Liver (tissue), 9 donors: ENCODE measurements around the gene PNKP. TPM values are rescaled to one million over a fixed set of nuclear protein-coding genes. Genes with fewer than 3 reads are reported as not detected.

ENCODE experiments used
- DNase-seq: peaks from one replicate; pipeline ENCODE4 v3.0.0-alpha.2; 2017; ENCODE audit warnings: low spot score
- H3K27ac ChIP-seq, 2 donors: one replicate each; pipeline ENCODE4 v1.7.0; 2013; ENCODE audit warnings: inconsistent platforms in 2 of 2, low read length in 2 of 2, control low read depth in 1 of 2, low read depth in 1 of 2, mild to moderate bottlenecking in 1 of 2
- H3K27me3 ChIP-seq, 4 donors: one replicate each; pipeline versions ENCODE4 v1.6.1 to v1.7.0; 2013; ENCODE audit warnings: low read length in 3 of 4, inconsistent platforms in 1 of 4, mild to moderate bottlenecking in 1 of 4, moderate library complexity in 1 of 4; ENCODE audit not compliant: control insufficient read depth in 4 of 4, insufficient read depth in 4 of 4
- H3K36me3 ChIP-seq, 4 donors: one replicate each; pipeline versions ENCODE4 v1.6.1 to v1.7.0; 2013; ENCODE audit warnings: low read length in 3 of 4, mild to moderate bottlenecking in 3 of 4, low read depth in 1 of 4, moderate library complexity in 1 of 4; ENCODE audit not compliant: control insufficient read depth in 4 of 4, insufficient read depth in 3 of 4
- H3K4me1 ChIP-seq, 4 donors: one replicate each; pipeline versions ENCODE4 v1.6.1 to v1.7.0; 2013; ENCODE audit warnings: low read length in 3 of 4, mild to moderate bottlenecking in 3 of 4, moderate library complexity in 1 of 4; ENCODE audit not compliant: control insufficient read depth in 4 of 4, insufficient read depth in 4 of 4
- H3K4me3 ChIP-seq, 3 donors: one replicate each; pipeline versions ENCODE4 v1.6.1 to v1.7.0; 2013; ENCODE audit warnings: low read length in 3 of 3, control low read depth in 1 of 3, low read depth in 1 of 3, mild to moderate bottlenecking in 1 of 3
- H3K9ac ChIP-seq, 2 donors: one replicate each; pipeline ENCODE4 v1.7.0; 2013; ENCODE audit warnings: low read length in 2 of 2, mild to moderate bottlenecking in 2 of 2, moderate library complexity in 2 of 2, control low read depth in 1 of 2, low read depth in 1 of 2
- H3K9me3 ChIP-seq, 4 donors: one replicate each; pipeline versions ENCODE4 v1.6.1 to v1.7.0; 2013; ENCODE audit warnings: low read length in 3 of 4; ENCODE audit not compliant: control insufficient read depth in 4 of 4
- ATF3 ChIP-seq: IDR thresholded peaks from 2 replicates; pipeline ENCODE4 v1.6.1; 2016; ENCODE audit warnings: antibody characterized with exemption
- EGR1 ChIP-seq, 2 donors: IDR thresholded peaks; 2 replicates each; pipeline ENCODE4 v1.6.1; 2016 to 2018; ENCODE audit warnings: antibody characterized with exemption in 2 of 2, low read depth in 2 of 2
- FOXA1 ChIP-seq: IDR thresholded peaks from 2 replicates; pipeline ENCODE4 v1.6.1; 2016; ENCODE audit warnings: antibody characterized with exemption
- FOXA2 ChIP-seq: IDR thresholded peaks from 2 replicates; pipeline ENCODE4 v1.6.1; 2016; ENCODE audit warnings: antibody characterized with exemption
- HNF4A ChIP-seq, 2 donors: conservative IDR thresholded peaks; 2 replicates each; pipeline ENCODE4 v1.6.1; 2016; ENCODE audit warnings: antibody characterized with exemption in 2 of 2, mild to moderate bottlenecking in 2 of 2
- HNF4G ChIP-seq: IDR thresholded peaks from 2 replicates; pipeline ENCODE4 v1.6.1; 2016; ENCODE audit warnings: antibody characterized with exemption
- RAD21 ChIP-seq, 2 donors: IDR thresholded peaks; 2 replicates each; pipeline ENCODE4 v1.6.1; 2016; ENCODE audit warnings: antibody characterized with exemption in 2 of 2, mild to moderate bottlenecking in 2 of 2
- REST ChIP-seq: IDR thresholded peaks from 2 replicates; pipeline ENCODE4 v1.6.1; 2016; ENCODE audit warnings: antibody characterized with exemption, mild to moderate bottlenecking
- RXRA ChIP-seq, 2 donors: IDR thresholded peaks; 2 replicates each; pipeline ENCODE4 v1.6.1; 2017 to 2018; ENCODE audit warnings: antibody characterized with exemption in 2 of 2, mild to moderate bottlenecking in 1 of 2
- TAF1 ChIP-seq: conservative IDR thresholded peaks from 2 replicates; pipeline ENCODE4 v1.6.1; 2016; ENCODE audit warnings: antibody characterized with exemption, mild to moderate bottlenecking
- YY1 ChIP-seq: IDR thresholded peaks from 2 replicates; pipeline ENCODE4 v1.6.1; 2016; ENCODE audit warnings: antibody characterized with exemption, mild to moderate bottlenecking
- WGBS: extraction: QIAGEN DNeasy Blood & Tissue Kit; methylation state at CpG from one replicate; pipeline ENCODE4 v1.1.7; 2013; 5-methylcytosine and 5-hydroxymethylcytosine counted together
- polyA plus RNA-seq, 2 donors: library from polyadenylated mRNA; stranded (reverse) in 1 of 2; unstranded in 1 of 2; fragments of 200-250 nt in 1 of 2; fragments of >200 nt in 1 of 2; fragmentation: Nextera tagmentation in 1 of 2; extraction: Ambion mirVana in 1 of 2; gene quantifications; one replicate each; pipeline versions ENCODE4 v1.2.1 to v1.2.3, GENCODE V29; 2013 to 2015
- total RNA-seq, 2 donors: library from RNA; depleted of rRNA; stranded (reverse); fragments of >200 nt; gene quantifications; one replicate each; pipeline ENCODE4 v1.2.3, GENCODE V29; 2014
- donor health status: healthy.
- donor health status: healthy.
- donor health status: healthy.
- donor health status: healthy.
- donor health status: healthy.

PNKP gene
- total and polyA plus RNA-seq, 4 donors = 17.3 to 30.9 (median 19.8) TPM

- 96% methylated on average over 10 of the region's 10 CpGs for WGBS
- TF ChIP-seq FOXA1 = no peak
- peaks cover 0 to 29% (median 13%) of the 10 kb centered on the region in 4 donors for H3K4me1 ChIP-seq
- H3K27ac ChIP-seq = no peak overlapping the region
- DNase-seq = no peak
- no peaks in the 10 kb centered on the region for H3K9me3 ChIP-seq
- H3K9ac ChIP-seq = no peak overlapping the region
- H3K36me3 ChIP-seq = peaks cover 2 to 18% (median 9%) of the 10 kb centered on the region in 4 donors
- H3K27me3 ChIP-seq = no peaks in the 10 kb centered on the region
- H3K4me3 ChIP-seq = no peak overlapping the region
Measured at GRCh38 chr19:49913720-49914119, 46.3 kb upstream of the PNKP start.

GRCh38 chr19:49912965-49913685 lies 45.7 kb upstream of the PNKP start:
- peak; percentile 52 for DNase-seq
- 84% methylated on average over 21 of the region's 21 CpGs for WGBS
- Histone ChIP-seq H3K36me3 (peaks cover 2 to 24% (median 14%) of the 10 kb centered on the region in 4 donors), H3K4me3 (no peak overlapping the region), H3K27ac (no peak overlapping the region), H3K9me3 (no peaks in the 10 kb centered on the region), H3K27me3 (no peaks in the 10 kb centered on the region), H3K4me1 (peaks cover 0 to 25% (median 11%) of the 10 kb centered on the region in 4 donors), H3K9ac (no peak overlapping the region)
- TF ChIP-seq YY1 (no peak), FOXA1 (no peak), ATF3 (no peak), FOXA2 (no peak), EGR1 (IDR thresholded peaks at IDR 0.05; ENCODE audit: low read depth in 2 of 2) (no peak), RAD21 (IDR thresholded peaks at IDR 0.05) (peak in 1 of 2 donors; percentile 46)

- Histone ChIP-seq H3K27ac (peak overlapping the region in 1 of 2 donors; percentile 19), H3K4me1 (peaks cover 0 to 18% (median 6%) of the 10 kb centered on the region in 4 donors), H3K9me3 (no peaks in the 10 kb centered on the region), H3K27me3 (no peaks in the 10 kb centered on the region), H3K9ac (no peak overlapping the region), H3K36me3 (peaks cover 6 to 37% (median 16%) of the 10 kb centered on the region in 4 donors), H3K4me3 (no peak overlapping the region)
- no peak for DNase-seq
- 75% methylated on average over 9 of the region's 9 CpGs for WGBS
- TF ChIP-seq RAD21 (IDR thresholded peaks at IDR 0.05) (no peak), TAF1 (no peak), FOXA1 (no peak), RXRA (IDR thresholded peaks at IDR 0.05) (no peak), REST (no peak), HNF4A (conservative IDR thresholded peaks at IDR 0.05) (no peak), HNF4G (no peak)
Measured at GRCh38 chr19:49911381-49912145, 44.2 kb upstream of the PNKP start.
